Measurements from ENCODE around the gene PET117.
"Not testable (repeated sequence)": the region's sequence is repeated elsewhere in the genome, so short reads cannot be mapped to it uniquely, and the experiment has no call there.

GRCh38 chr20:18088298-18088697 lies 49.4 kb upstream of the PET117 start:
- TF ChIP-seq POLR2AphosphoS5, POLR2A (IDR thresholded peaks at IDR 0.05): not testable (repeated sequence)
- TF ChIP-seq, protein P1, sequence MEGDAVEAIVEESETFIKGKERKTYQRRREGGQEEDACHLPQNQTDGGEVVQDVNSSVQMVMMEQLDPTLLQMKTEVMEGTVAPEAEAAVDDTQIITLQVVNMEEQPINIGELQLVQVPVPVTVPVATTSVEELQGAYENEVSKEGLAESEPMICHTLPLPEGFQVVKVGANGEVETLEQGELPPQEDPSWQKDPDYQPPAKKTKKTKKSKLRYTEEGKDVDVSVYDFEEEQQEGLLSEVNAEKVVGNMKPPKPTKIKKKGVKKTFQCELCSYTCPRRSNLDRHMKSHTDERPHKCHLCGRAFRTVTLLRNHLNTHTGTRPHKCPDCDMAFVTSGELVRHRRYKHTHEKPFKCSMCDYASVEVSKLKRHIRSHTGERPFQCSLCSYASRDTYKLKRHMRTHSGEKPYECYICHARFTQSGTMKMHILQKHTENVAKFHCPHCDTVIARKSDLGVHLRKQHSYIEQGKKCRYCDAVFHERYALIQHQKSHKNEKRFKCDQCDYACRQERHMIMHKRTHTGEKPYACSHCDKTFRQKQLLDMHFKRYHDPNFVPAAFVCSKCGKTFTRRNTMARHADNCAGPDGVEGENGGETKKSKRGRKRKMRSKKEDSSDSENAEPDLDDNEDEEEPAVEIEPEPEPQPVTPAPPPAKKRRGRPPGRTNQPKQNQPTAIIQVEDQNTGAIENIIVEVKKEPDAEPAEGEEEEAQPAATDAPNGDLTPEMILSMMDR (IDR thresholded peaks at IDR 0.05): not testable (repeated sequence)
